Endometrium (tissue), 2 donors: ENCODE measurements around the gene CERS1.

Source experiments
- FAIRE-seq: peaks from 2 replicates; lab custom pipeline; 2012; peaks lifted over from hg19 to GRCh38; lab: Jason Lieb, UNC
- donor health status: control.
- donor health status: control.

Gene CERS1, protein sequence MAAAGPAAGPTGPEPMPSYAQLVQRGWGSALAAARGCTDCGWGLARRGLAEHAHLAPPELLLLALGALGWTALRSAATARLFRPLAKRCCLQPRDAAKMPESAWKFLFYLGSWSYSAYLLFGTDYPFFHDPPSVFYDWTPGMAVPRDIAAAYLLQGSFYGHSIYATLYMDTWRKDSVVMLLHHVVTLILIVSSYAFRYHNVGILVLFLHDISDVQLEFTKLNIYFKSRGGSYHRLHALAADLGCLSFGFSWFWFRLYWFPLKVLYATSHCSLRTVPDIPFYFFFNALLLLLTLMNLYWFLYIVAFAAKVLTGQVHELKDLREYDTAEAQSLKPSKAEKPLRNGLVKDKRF

GRCh38 chr19:18895824-18896341 lies at the start of gene CERS1:
CERS1 (minus strand) TSS chr19:18896158; CDS start chr19:18896072, 86 bp downstream.
- FAIRE-seq: no peak

DNA sequence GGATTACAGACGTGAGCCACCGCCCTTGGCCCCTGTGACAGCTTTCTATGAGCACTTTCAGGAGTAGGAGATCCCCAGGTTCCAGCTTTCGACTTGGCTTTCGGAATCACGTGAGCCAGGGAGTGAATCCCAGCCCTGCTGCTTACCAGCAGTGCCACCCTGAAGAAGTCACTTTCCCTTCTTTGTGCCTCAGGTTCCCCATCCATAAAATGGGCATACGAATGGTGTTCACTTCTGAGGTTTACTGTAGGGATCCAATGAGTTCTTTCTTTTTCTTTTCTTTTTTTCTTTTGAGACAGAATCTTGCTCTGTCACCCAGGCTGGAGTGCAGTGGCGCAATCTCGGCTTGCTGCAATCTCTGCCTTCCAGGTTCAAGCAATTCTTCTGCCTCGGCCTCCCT lies 49.3 kb upstream of the CERS1 start:
- no peak for FAIRE-seq

GRCh38 chr19:18943465-18943864 lies 47.5 kb upstream of the CERS1 start:
- FAIRE-seq: no peak

DNA sequence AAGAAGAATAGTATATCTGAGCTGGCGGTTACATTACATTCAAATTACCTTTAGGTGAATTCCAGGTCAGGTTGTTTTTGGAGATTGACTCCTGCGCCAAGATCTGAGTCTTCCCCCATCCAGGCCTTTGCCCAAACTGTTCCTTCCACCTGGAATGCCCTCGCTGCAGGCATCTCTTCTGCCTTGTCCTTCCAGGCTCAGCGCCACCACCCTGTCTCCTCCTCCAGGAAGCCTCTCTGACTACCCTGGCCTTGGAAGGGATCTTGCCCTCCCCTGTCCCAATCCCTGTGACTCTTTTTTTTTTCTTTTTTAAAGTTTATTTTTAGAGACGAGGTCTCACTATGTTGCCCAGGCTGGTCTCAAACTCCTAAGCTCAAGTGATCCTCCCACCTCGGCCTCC lies 46.7 kb upstream of the CERS1 start:
- no peak for FAIRE-seq

DNA sequence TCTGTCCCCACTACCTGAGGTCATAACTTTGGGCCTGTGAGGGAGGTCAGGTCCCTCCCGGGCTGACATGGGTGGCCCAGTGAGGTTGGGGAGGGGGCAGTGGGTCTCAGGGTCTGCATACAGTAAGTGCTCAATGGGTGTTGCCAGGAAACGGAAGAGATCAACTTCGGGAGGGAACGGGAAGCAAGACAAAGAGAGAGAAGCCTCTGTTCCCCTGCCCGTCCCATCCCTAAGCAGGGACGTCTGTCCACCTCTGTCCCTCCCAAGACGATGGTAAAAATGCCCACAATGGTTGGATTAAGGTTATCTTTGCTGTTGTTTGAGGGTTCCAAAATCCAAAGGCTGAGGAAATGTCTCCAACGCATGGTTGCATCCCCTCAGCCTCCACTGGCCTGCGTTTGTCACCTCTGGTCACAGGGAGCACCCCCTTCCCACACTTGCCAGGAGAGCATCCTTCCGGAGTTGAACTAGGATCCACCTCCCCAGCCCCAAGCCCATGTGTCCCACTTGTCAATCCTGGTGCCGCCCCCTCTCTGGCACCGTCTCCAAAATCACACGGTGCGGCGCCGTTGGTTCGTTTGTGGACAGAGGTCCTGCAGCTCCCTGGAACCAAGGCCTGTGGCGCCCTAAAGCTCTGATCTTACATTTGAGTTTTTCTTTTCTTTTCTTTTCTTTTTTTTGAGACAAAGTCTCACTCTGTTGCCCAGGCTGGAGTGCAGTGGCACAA lies 45.8 kb upstream of the CERS1 start:
- no peak for FAIRE-seq

DNA sequence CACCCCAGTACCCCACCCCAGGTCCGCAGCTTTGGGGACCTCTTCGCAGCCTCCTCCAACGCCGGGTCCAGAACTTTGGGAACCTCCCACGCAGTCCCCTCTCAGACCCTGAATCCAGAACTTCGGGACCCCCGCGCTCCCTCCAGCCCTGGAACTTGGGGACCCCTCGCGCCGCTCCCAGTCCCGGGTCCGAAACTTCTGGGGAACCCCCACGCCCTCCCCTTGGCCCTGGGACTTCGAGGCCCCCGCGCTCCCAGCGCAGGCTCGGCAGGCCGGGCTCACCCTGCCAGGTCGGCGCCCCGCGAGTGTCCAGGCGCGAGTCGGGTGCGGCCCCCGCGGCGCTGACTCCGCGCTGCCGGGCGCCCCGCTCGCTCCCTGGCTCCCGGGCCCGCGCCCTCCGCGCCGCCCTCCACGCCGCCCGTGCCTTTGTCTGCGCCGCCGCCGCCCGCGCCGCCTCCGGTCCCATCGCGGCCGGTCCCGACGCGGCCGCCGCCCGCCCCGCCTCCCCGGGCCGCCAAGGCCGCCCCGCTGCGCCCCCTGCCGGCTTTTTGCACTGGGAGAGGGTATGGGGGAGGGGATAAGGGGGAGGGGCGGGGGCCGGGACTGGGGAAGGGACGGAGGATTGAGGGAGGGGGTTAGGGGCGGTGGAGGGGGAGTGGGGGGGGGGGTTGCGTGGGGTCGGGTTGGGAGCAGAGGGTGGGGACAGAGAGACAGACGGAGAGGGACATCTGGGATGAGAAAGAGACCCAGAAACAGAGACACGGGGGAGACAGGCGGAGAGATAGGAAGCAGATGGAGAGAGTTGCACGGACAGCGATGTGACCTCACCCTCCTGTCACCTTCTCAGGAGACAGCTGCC lies 45.0 kb upstream of the CERS1 start, which contains the start of gene HOMER3:
Gene HOMER3, minus strand, starts transcription at position 449 of the 859 bp plus-strand sequence. CDS start 2,235 bp downstream, outside the sequence.
- no peak for FAIRE-seq

GRCh38 chr19:18939922-18940768 lies 44.2 kb upstream of the CERS1 start:
- FAIRE-seq: no peak

GRCh38 chr19:18939163-18939562 lies 43.2 kb upstream of the CERS1 start:
- no peak for FAIRE-seq

DNA sequence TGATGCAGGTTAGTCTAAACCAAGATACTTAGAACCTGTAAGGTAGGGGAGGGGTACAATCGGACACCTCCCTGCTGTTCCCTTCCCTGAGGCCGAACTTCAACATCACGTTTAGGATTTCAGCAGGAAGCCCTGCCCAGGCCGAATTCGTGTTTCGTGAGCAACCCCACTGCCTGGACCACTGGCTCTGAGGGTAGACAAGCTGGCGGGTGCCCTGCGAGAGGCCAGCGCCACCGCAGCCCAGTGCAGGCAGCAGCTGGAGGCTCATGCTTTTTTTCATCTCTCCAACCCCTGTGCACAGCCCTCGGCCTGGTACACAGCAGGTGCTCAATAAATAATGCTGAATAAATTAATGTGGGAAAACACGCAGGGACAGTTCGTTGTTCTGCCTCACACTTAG lies 37.3 kb upstream of the CERS1 start:
- FAIRE-seq: no peak

GRCh38 chr19:18932216-18932841 lies 36.4 kb upstream of the CERS1 start:
- no peak for FAIRE-seq

DNA sequence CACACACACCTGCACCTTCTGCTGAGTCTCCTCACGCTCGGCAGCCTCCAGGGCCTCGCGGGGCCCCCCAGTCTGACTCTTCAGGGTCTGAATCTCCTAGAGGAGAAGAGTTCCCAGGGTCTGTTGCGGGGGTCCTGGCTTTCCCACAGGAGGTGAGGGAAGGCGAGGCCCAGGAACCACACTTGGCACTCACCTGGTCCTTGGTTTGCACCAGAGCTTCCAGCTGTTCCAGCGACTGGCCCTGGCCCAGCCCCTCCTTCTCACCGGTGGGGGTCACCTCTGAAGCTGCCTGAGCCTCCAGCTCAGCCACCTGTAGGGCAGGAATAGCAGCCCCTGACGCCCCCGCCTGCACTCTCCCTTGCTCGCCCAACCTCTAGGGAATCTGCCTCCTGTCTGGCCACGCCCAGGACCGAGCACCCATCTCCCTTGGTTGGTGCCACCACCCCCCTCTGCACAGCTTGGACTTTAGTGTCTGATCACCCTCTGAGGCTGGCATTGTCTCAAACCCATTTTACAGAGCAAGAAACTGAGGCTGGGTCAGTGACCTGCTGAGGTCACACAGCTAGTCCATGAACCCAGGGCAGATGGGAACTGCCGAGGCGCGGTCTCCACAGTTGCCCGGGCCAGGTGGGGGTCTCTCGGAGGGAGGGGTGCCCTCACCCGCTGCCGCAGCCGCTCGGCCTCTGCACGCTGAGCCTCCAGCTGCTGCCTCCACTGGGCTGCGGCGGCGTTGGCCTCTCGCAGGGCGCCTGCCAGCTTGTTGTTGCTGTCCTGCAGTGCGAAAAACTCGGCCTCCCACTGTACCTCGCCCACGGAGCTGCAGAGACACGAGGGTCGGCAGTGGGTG lies 35.6 kb upstream of the CERS1 start:
- FAIRE-seq: no peak

GRCh38 chr19:18929311-18929710 lies 33.4 kb upstream of the CERS1 start:
- no peak for FAIRE-seq

GRCh38 chr19:18928018-18928805 lies 32.3 kb upstream of the CERS1 start:
- no peak for FAIRE-seq

- FAIRE-seq: no peak
Observed at GRCh38 chr19:18924684-18925213, 28.8 kb upstream of the CERS1 start.

GRCh38 chr19:18922228-18922985 lies 26.4 kb upstream of the CERS1 start:
- no peak for FAIRE-seq

DNA sequence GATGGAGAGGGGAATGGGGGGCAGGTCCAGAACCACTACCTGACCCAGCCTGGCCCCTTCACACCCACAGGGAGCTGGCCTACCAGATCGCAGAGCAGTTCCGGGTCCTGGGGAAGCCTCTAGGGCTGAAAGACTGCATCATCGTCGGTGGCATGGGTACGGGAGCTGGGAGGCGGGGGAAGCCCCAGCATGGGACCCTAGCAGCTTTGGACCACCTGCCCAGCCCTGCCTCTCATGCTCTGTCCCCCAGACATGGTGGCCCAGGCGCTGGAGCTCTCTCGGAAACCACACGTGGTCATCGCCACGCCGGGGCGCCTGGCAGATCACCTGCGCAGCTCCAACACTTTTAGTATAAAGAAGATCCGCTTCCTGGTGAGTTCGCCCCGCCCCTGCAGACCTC lies 25.6 kb upstream of the CERS1 start:
- FAIRE-seq: no peak

GRCh38 chr19:18920400-18920799 lies 24.4 kb upstream of the CERS1 start:
- FAIRE-seq: no peak

DNA sequence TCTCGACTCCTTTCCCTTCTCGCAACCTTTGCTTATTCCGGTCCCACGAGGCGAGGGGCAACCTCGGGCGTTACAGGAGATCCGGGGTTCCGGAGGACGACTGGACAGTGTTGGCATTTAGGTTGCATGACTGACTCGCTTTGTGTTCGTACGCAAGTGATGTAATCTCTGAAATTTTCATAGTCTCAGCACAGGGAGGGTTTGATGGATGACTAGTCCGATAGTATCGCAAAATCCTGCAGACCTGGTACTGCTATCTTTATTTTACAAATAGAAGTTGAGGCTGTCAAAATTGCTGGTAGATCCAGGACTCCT lies 23.9 kb upstream of the CERS1 start:
- no peak for FAIRE-seq
